Tibial nerve (tissue), 4 donors: ENCODE results near the gene ABCG1.

Source experiments
- EP300 ChIP-seq, 2 donors: sonication (generic); formaldehyde crosslinking; IDR thresholded peaks; one replicate each; pipeline ENCODE4 v1.6.1; 2017; ENCODE audit warnings: antibody characterized with exemption in 2 of 2, mild to moderate bottlenecking in 1 of 2
- POLR2A ChIP-seq, 2 donors: fragments of 450-650 bp; IDR thresholded peaks; one replicate each; pipeline ENCODE4 v1.6.1; 2017; ENCODE audit warnings: antibody characterized with exemption in 2 of 2, mild to moderate bottlenecking in 2 of 2, moderate library complexity in 2 of 2
- TF ChIP-seq, protein P1 (sequence below), 5 experiments: fragments of 200-600 bp in 3 of 5; fragments of 450-650 bp in 2 of 5; sonication (generic) in 3 of 5; IDR thresholded peaks; one replicate each; pipeline ENCODE4 v1.5.1; 2016 to 2019; ENCODE audit warnings: antibody characterized with exemption in 5 of 5, mild to moderate bottlenecking in 3 of 5, moderate library complexity in 2 of 5

DNA sequence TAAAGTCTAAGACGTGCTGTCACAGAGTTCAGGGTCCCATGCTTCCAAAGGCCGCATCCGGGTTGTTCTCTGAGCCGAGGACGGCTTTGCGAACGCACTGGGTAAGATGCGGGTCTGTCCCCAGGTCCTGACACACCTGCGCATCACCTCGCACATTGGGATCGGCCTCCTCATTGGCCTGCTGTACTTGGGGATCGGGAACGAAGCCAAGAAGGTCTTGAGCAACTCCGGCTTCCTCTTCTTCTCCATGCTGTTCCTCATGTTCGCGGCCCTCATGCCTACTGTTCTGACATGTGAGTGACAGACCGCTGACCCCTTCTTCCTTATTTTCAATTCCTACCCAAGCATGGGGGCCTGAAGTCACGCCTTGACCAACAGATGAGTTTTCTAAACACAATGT, 71.0 kb downstream of the ABCG1 start:
- TF ChIP-seq, protein P1, sequence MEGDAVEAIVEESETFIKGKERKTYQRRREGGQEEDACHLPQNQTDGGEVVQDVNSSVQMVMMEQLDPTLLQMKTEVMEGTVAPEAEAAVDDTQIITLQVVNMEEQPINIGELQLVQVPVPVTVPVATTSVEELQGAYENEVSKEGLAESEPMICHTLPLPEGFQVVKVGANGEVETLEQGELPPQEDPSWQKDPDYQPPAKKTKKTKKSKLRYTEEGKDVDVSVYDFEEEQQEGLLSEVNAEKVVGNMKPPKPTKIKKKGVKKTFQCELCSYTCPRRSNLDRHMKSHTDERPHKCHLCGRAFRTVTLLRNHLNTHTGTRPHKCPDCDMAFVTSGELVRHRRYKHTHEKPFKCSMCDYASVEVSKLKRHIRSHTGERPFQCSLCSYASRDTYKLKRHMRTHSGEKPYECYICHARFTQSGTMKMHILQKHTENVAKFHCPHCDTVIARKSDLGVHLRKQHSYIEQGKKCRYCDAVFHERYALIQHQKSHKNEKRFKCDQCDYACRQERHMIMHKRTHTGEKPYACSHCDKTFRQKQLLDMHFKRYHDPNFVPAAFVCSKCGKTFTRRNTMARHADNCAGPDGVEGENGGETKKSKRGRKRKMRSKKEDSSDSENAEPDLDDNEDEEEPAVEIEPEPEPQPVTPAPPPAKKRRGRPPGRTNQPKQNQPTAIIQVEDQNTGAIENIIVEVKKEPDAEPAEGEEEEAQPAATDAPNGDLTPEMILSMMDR (IDR thresholded peaks at IDR 0.05): no peak
- TF ChIP-seq POLR2A (IDR thresholded peaks at IDR 0.05): no peak
- TF ChIP-seq EP300 (IDR thresholded peaks at IDR 0.05): peak in 1 of 2 donors; percentile 66
